Psoas muscle (tissue), 8 donors: Measurements from ENCODE around the gene LRPAP1. TPM values are rescaled to one million over a fixed set of nuclear protein-coding genes. Genes with fewer than 3 reads are reported as not detected.

Experiments
- ATAC-seq, 4 donors: fragments of 200-7000 bp; cut with Tn5 transposase; one replicate each; pipeline ENCODE4 v1.9.1; 2020; ENCODE audit warnings: moderate library complexity in 3 of 4, mild to moderate bottlenecking in 2 of 4
- DNase-seq, 2 donors: peaks; one replicate each; pipeline ENCODE4 v3.0.0-alpha.2; 2020
- H3K27ac ChIP-seq: fragments of 200-600 bp; one replicate; pipeline ENCODE4 v1.8.0; 2022
- H3K27me3 ChIP-seq, 3 donors: fragments of 200-600 bp in 1 of 3; one replicate each; pipeline versions ENCODE4 v1.6.1 to v1.8.0; 2013 to 2022; ENCODE audit warnings: low read length in 2 of 3, mild to moderate bottlenecking in 2 of 3, moderate library complexity in 1 of 3; ENCODE audit not compliant: insufficient read depth in 3 of 3
- H3K36me3 ChIP-seq, 2 donors: fragments of 200-600 bp in 1 of 2; one replicate each; pipeline versions ENCODE4 v1.6.1 to v1.8.0; 2013 to 2022; ENCODE audit warnings: low read depth in 1 of 2, mild to moderate bottlenecking in 1 of 2, moderate library complexity in 1 of 2; ENCODE audit not compliant: insufficient read depth in 1 of 2
- H3K4me1 ChIP-seq: fragments of 200-600 bp; one replicate; pipeline ENCODE4 v1.8.0; 2022
- H3K4me3 ChIP-seq: fragments of 200-600 bp; one replicate; pipeline ENCODE4 v1.8.0; 2022; ENCODE audit warnings: mild to moderate bottlenecking
- H3K9me3 ChIP-seq: fragments of 200-600 bp; one replicate; pipeline ENCODE4 v1.8.0; 2022
- WGBS, 3 donors: extraction: QIAGEN DNeasy Blood & Tissue Kit; methylation state at CpG; one replicate each; pipeline versions ENCODE4 v1.1.6 to v1.1.7; 2013; 5-methylcytosine and 5-hydroxymethylcytosine counted together
- intact Hi-C, 2 donors: fragments of 100-400 bp; cut with DNase I; formaldehyde crosslinking; loops; one replicate each; pipeline versions ENCODE4 v1.11.0 to v1.14.2; 2022
- polyA plus RNA-seq, 3 donors: library from polyadenylated mRNA; stranded (reverse); fragments of 200-250 nt; gene quantifications; one replicate each; pipeline ENCODE4 v1.2.3, GENCODE V29; 2013
- total RNA-seq, 4 donors: library from RNA; stranded (reverse); fragmentation: NEBNext Ultra II Directional in 2 of 4; extraction: Animal tissue kit (Norgen Biotek cat#: 25700) in 2 of 4; gene quantifications; one replicate each; pipeline versions ENCODE4 v1.2.1 to v1.2.4, GENCODE V29; 2021 to 2023
- TF ChIP-seq, protein P1 (sequence below): fragments of 200-600 bp; IDR thresholded peaks from one replicate; pipeline ENCODE4 v1.8.0; 2022; ENCODE audit warnings: antibody characterized with exemption
- donor health status: healthy with polysubstance abuse.
- donor health status: DM: no; HTN: no; CAD: no; lungs with moderate emphysema.
- donor health status: Bipolar disorder and iron deficiency.
- donor health status: healthy.
- donor health status: DM: yes; HTN: yes; CAD: no.
- donor health status: DM: no; HTN: no; CAD: no.
- donor health status: DM: no; HTN: no; CAD: no.
- donor health status: DM: yes; HTN: yes; CAD: no.

Gene LRPAP1
- total and polyA plus RNA-seq, 7 donors, result 73.7 to 123 (median 105) TPM

DNA sequence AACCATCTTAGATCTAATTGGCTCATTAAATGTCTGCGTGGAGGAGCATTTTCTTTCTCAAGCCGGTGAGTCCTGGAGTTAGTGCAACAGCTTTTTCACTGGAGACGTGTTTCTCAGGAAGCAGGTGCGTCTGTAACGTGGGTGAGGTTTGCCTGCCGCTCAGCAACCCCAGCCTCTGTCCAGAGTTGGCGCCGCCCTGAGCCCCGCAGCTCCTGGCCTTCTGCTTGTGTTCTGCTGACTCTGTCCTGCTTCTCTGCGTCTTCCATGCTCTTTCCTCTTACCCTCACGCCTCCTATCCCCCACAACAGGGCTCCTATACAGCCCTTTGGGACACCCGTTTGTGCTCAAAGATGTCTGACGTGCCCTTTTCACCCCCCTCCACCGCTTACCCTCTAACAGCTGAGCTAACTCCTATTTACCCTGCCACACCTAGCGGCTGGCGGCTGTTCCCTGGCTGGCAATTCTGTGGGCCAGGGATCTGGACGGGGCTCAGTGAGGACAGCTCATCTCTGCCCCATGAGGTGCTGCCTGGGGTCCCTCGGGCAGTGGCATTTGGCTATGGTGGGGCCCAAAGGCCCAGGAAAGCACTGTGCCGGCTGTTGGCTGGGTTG, 50.3 kb downstream of the LRPAP1 start:
- peaks cover 0 to 3% of the 10 kb centered on the region in 2 donors for H3K36me3 ChIP-seq
- no peak overlapping the region for H3K4me3 ChIP-seq
- DNase-seq (no peak), ATAC-seq (peak in 1 of 4 donors; percentile 6)
- peaks cover 54% of the 10 kb centered on the region for H3K4me1 ChIP-seq
- TF ChIP-seq, protein P1, sequence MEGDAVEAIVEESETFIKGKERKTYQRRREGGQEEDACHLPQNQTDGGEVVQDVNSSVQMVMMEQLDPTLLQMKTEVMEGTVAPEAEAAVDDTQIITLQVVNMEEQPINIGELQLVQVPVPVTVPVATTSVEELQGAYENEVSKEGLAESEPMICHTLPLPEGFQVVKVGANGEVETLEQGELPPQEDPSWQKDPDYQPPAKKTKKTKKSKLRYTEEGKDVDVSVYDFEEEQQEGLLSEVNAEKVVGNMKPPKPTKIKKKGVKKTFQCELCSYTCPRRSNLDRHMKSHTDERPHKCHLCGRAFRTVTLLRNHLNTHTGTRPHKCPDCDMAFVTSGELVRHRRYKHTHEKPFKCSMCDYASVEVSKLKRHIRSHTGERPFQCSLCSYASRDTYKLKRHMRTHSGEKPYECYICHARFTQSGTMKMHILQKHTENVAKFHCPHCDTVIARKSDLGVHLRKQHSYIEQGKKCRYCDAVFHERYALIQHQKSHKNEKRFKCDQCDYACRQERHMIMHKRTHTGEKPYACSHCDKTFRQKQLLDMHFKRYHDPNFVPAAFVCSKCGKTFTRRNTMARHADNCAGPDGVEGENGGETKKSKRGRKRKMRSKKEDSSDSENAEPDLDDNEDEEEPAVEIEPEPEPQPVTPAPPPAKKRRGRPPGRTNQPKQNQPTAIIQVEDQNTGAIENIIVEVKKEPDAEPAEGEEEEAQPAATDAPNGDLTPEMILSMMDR, result no peak
- 63 to 83% (median 74%) methylated on average over 19 of the region's 19 CpGs for WGBS, 3 donors
- H3K9me3 ChIP-seq, result no peaks in the 10 kb centered on the region
- intact Hi-C loops, result no loop called here
- peak overlapping the region; percentile 99 for H3K27ac ChIP-seq
- H3K27me3 ChIP-seq, result no peaks in the 10 kb centered on the region

GRCh38 chr4:3481113-3481531, 51.1 kb downstream of the LRPAP1 start:
- TF ChIP-seq, protein P1, result no peak
- Histone ChIP-seq H3K4me1 (peaks cover 54% of the 10 kb centered on the region), H3K36me3 (peaks cover 0 to 7% of the 10 kb centered on the region in 2 donors), H3K27ac (peak overlapping the region; percentile 99), H3K27me3 (no peaks in the 10 kb centered on the region), H3K9me3 (no peaks in the 10 kb centered on the region), H3K4me3 (no peak overlapping the region)
- DNase-seq (no peak), ATAC-seq (no peak)
- WGBS, 3 donors, result 33 to 57% (median 40%) methylated on average over 3 to 5 of the region's 5 CpGs
- intact Hi-C loops, result no loop called here

- 24 to 42% (median 29%) methylated on average over 17 of the region's 17 CpGs for WGBS, 3 donors
- TF ChIP-seq, protein P1, result peak; percentile 99
- peak overlapping the region; percentile 99 for H3K27ac ChIP-seq
- ATAC-seq (peak; percentile 5 to 30 (median 16)), DNase-seq (peak; percentile 80 to 86)
- H3K9me3 ChIP-seq, result no peaks in the 10 kb centered on the region
- no peak overlapping the region for H3K4me3 ChIP-seq
- peaks cover 50% of the 10 kb centered on the region for H3K4me1 ChIP-seq
- H3K36me3 ChIP-seq, result peaks cover 0 to 7% of the 10 kb centered on the region in 2 donors
- intact Hi-C loops, result no loop called here
- no peaks in the 10 kb centered on the region for H3K27me3 ChIP-seq
Measured at GRCh38 chr4:3480528-3481112, 51.6 kb downstream of the LRPAP1 start.

- Histone ChIP-seq H3K27ac (peak overlapping the region; percentile 99), H3K27me3 (no peaks in the 10 kb centered on the region), H3K9me3 (no peaks in the 10 kb centered on the region), H3K36me3 (peaks cover 0 to 7% of the 10 kb centered on the region in 2 donors), H3K4me3 (no peak overlapping the region), H3K4me1 (peaks cover 41% of the 10 kb centered on the region)
- DNase-seq (peak in 1 of 2 donors; percentile 33), ATAC-seq (no peak)
- TF ChIP-seq, protein P1, result no peak
- intact Hi-C loops, result no loop called here
- 66 to 72% (median 67%) methylated on average over 22 to 25 of the region's 25 CpGs for WGBS, 3 donors
Measured at GRCh38 chr4:3479358-3480101, 52.7 kb downstream of the LRPAP1 start.
